Measurements from ENCODE around the gene DENND1A.
"Not testable (repeated sequence)": the region's sequence is repeated elsewhere in the genome, so short reads cannot be mapped to it uniquely, and the experiment has no call there.

The DENND1A gene

DNA sequence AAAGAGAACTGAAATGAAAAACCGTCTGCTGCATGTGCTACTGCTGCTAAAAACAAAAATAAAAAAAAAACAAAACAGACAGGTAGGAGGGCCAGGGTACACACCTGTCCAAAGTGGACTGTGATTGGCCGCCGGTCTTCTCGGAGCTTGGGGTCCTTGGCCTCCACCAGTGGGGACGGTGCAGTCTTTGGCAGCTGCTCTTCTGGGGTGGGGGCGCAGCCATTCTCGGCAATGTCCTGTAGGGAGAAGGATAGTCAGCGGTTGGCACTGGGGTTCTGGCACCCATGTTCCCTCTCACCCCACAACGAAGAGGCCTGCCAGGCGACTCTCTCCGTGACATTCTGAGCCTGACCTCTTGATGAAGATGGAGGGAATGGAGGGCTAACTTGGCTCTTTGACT, 489.7 kb downstream of the DENND1A start:
- Histone ChIP-seq H3K27me3 (no peaks in the 10 kb centered on the region), H3K4me3 (no peak overlapping the region), H4K20me1 (peaks cover 0 to 15% (median 0%) of the 10 kb centered on the region in 11 experiments; a peak in 4 of 22 replicates), H3K27ac (no peak overlapping the region), H3K4me2 (no peak overlapping the region), H3K9ac (no peak overlapping the region), H3K9me3 (replicated peaks in 1 of 11) (no peaks in the 10 kb centered on the region), H3K36me3 (peaks cover 37 to 100% (median 71%) of the 10 kb centered on the region in 11 experiments), H3K4me1 (peaks cover 0 to 3% (median 0%) of the 10 kb centered on the region in 10 experiments; a peak in 1 of 20 replicates)
- TF ChIP-seq Cebpa-rat (IDR thresholded peaks at IDR 0.05) = no peak

GRCh38 chr9:123438821-123439220, 491.1 kb downstream of the DENND1A start:
- peaks cover 0 to 3% (median 0%) of the 10 kb centered on the region in 10 experiments; a peak in 1 of 20 replicates for H3K4me1 ChIP-seq
- H3K4me3 ChIP-seq = no peak overlapping the region
- no peak for TF ChIP-seq Cebpa-rat (IDR thresholded peaks at IDR 0.05)
- H4K20me1 ChIP-seq = peaks cover 0 to 24% (median 0%) of the 10 kb centered on the region in 11 experiments; a peak in 5 of 22 replicates
- no peak overlapping the region for H3K9ac ChIP-seq
- no peak overlapping the region for H3K4me2 ChIP-seq
- H3K36me3 ChIP-seq = peaks cover 36 to 100% (median 79%) of the 10 kb centered on the region in 11 experiments
- H3K27me3 ChIP-seq = no peaks in the 10 kb centered on the region
- no peaks in the 10 kb centered on the region for H3K9me3 ChIP-seq (replicated peaks in 1 of 11)
- H3K27ac ChIP-seq = no peak overlapping the region

DNA sequence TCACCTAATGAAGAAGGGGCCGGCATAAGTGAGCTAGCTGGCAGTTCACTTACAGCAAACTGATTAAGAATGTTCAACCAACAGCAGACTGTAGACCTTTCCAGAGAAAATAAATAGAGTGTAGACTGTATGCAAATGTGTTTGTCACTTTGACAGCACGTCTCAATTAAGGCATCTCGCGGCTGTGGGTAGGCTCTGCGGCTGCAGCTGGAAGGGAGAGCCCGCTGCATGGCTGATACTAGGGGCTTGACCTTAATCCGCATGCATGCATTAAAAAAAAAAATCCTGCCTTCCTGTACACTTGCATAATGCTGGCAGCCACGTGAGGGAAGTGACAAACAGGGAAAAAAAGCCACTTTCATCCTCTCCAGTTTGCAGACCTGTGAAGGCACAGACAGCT, 491.6 kb downstream of the DENND1A start:
- Histone ChIP-seq H3K27me3 (no peaks in the 10 kb centered on the region), H3K4me2 (no peak overlapping the region), H3K36me3 (peaks cover 36 to 100% (median 77%) of the 10 kb centered on the region in 11 experiments), H3K9ac (no peak overlapping the region), H3K9me3 (replicated peaks in 1 of 11) (no peaks in the 10 kb centered on the region), H3K27ac (no peak overlapping the region), H3K4me3 (no peak overlapping the region), H4K20me1 (peaks cover 0 to 24% (median 0%) of the 10 kb centered on the region in 11 experiments; a peak in 5 of 22 replicates), H3K4me1 (peaks cover 0 to 3% (median 0%) of the 10 kb centered on the region in 10 experiments; a peak in 1 of 20 replicates)
- no peak for TF ChIP-seq Cebpa-rat (IDR thresholded peaks at IDR 0.05)

DNA sequence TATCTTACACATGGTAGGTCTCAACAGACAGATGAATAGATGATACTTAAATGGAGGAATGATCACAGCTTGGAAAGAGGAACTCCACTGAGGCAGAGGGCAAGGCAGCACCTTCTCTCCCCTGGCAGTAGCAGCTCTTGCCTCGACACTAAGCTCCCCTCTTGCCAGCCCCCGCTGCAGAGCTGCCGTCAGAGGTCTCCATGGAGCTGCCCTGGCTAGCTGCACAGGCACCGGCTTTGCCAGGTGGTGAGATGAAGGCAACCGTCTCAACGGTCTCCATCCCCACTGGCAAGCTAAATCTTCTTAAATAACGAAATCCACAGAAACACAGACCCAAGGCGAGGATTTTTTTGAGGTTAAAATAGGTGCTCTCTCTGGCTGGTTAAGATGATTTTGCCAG, 492.7 kb downstream of the DENND1A start:
- no peak overlapping the region for H3K4me3 ChIP-seq
- H4K20me1 ChIP-seq = peaks cover 0 to 31% (median 0%) of the 10 kb centered on the region in 11 experiments; a peak in 6 of 22 replicates
- no peak overlapping the region for H3K4me2 ChIP-seq
- H3K27me3 ChIP-seq = no peaks in the 10 kb centered on the region
- 0 out of 22 replicates have a peak, but pooled peaks cover 0 to 6% (median 0%) of the 10 kb centered on the region in 11 experiments for H3K9me3 ChIP-seq (replicated peaks in 1 of 11)
- H3K36me3 ChIP-seq = peaks cover 39 to 100% (median 81%) of the 10 kb centered on the region in 11 experiments
- H3K4me1 ChIP-seq = peaks cover 0 to 3% (median 0%) of the 10 kb centered on the region in 10 experiments; a peak in 1 of 20 replicates
- TF ChIP-seq Cebpa-rat (IDR thresholded peaks at IDR 0.05) = no peak
- no peak overlapping the region for H3K27ac ChIP-seq
- no peak overlapping the region for H3K9ac ChIP-seq

- peaks cover under 1 to 22% (median 5%) of the 10 kb centered on the region in 11 experiments; a peak in 20 of 22 replicates for H3K9me3 ChIP-seq (replicated peaks in 1 of 11)
- H3K4me3 ChIP-seq = no peak overlapping the region
- no peak for TF ChIP-seq Cebpa-rat (IDR thresholded peaks at IDR 0.05)
- H3K27ac ChIP-seq = no peak overlapping the region
- H3K4me2 ChIP-seq = no peak overlapping the region
- H3K36me3 ChIP-seq = peaks cover 54 to 100% (median 93%) of the 10 kb centered on the region in 11 experiments
- H3K4me1 ChIP-seq = peaks cover 0 to 3% (median 0%) of the 10 kb centered on the region in 10 experiments; a peak in 1 of 20 replicates
- no peak overlapping the region for H3K9ac ChIP-seq
- H3K27me3 ChIP-seq = no peaks in the 10 kb centered on the region
- peaks cover 0 to 36% (median 0%) of the 10 kb centered on the region in 11 experiments; a peak in 7 of 22 replicates for H4K20me1 ChIP-seq
Observed at GRCh38 chr9:123435471-123435870, 494.5 kb downstream of the DENND1A start.

DNA sequence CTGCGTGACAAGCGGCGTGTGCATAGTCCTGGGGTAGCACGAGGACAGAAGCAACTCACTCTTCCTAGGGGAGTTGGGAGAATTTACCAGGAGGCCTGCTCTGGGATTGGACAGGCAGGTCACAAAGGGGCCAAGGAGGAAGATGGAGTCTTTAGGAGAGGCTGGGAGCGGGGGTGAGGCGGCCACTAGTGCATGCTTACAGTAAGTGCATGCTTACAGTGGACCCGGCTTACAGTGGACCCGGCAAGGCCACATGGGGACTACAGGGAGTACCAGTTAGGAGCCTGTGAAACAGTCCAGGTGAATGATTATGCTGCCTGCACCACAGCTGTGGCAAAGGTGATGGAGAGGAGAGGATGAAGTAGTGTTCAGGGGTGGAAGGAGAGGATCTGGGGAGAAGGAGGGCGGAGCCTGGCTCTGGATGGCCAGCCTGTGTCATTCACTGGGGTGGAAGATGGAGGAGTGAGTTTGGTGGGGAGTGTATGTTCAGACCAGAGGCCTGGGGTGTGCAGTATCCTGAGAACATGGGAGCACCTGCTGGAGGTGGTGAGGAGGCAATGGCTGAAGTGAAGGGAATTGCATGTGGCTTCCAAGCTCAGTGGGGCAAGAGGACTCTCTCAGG, 495.2 kb downstream of the DENND1A start:
- no peak overlapping the region for H3K4me3 ChIP-seq
- no peak for TF ChIP-seq Cebpa-rat (IDR thresholded peaks at IDR 0.05)
- H3K27me3 ChIP-seq = no peaks in the 10 kb centered on the region
- no peak overlapping the region for H3K27ac ChIP-seq
- H3K4me1 ChIP-seq = peaks cover 0 to 3% (median 0%) of the 10 kb centered on the region in 10 experiments; a peak in 1 of 20 replicates
- H3K9ac ChIP-seq = no peak overlapping the region
- peaks cover 8 to 29% (median 12%) of the 10 kb centered on the region in 11 experiments; a peak in 21 of 22 replicates for H3K9me3 ChIP-seq (replicated peaks in 1 of 11)
- peaks cover 54 to 100% (median 93%) of the 10 kb centered on the region in 11 experiments for H3K36me3 ChIP-seq
- no peak overlapping the region for H3K4me2 ChIP-seq
- H4K20me1 ChIP-seq = peaks cover 0 to 31% (median 0%) of the 10 kb centered on the region in 11 experiments; a peak in 7 of 22 replicates

- H3K36me3 ChIP-seq = peaks cover 47 to 100% (median 89%) of the 10 kb centered on the region in 11 experiments
- H3K4me3 ChIP-seq = no peak overlapping the region
- H3K9me3 ChIP-seq (replicated peaks in 1 of 11) = peaks cover 17 to 38% (median 22%) of the 10 kb centered on the region in 11 experiments
- peaks cover 0 to 38% (median 0%) of the 10 kb centered on the region in 11 experiments; a peak in 9 of 22 replicates for H4K20me1 ChIP-seq
- no peak overlapping the region for H3K4me2 ChIP-seq
- no peak overlapping the region for H3K9ac ChIP-seq
- H3K4me1 ChIP-seq = peaks cover 0 to 8% (median 3%) of the 10 kb centered on the region in 10 experiments; a peak in 6 of 20 replicates
- H3K27me3 ChIP-seq = no peaks in the 10 kb centered on the region
- no peak overlapping the region for H3K27ac ChIP-seq
- no peak for TF ChIP-seq Cebpa-rat (IDR thresholded peaks at IDR 0.05)
Observed at GRCh38 chr9:123432331-123433236, 497.3 kb downstream of the DENND1A start.

- peaks cover 17 to 38% (median 22%) of the 10 kb centered on the region in 11 experiments for H3K9me3 ChIP-seq (replicated peaks in 1 of 11)
- H3K9ac ChIP-seq = no peak overlapping the region
- H3K27me3 ChIP-seq = no peaks in the 10 kb centered on the region
- H4K20me1 ChIP-seq = peaks cover 0 to 48% (median 4%) of the 10 kb centered on the region in 11 experiments; a peak in 9 of 22 replicates
- H3K36me3 ChIP-seq = peaks cover 37 to 97% (median 89%) of the 10 kb centered on the region in 11 experiments
- TF ChIP-seq Cebpa-rat (IDR thresholded peaks at IDR 0.05) = no peak
- H3K4me2 ChIP-seq = no peak overlapping the region
- no peak overlapping the region for H3K4me3 ChIP-seq
- peaks cover 4 to 13% (median 7%) of the 10 kb centered on the region in 10 experiments; a peak in 10 of 20 replicates for H3K4me1 ChIP-seq
- H3K27ac ChIP-seq = no peak overlapping the region
Observed at GRCh38 chr9:123431581-123431980, 498.3 kb downstream of the DENND1A start.

DNA sequence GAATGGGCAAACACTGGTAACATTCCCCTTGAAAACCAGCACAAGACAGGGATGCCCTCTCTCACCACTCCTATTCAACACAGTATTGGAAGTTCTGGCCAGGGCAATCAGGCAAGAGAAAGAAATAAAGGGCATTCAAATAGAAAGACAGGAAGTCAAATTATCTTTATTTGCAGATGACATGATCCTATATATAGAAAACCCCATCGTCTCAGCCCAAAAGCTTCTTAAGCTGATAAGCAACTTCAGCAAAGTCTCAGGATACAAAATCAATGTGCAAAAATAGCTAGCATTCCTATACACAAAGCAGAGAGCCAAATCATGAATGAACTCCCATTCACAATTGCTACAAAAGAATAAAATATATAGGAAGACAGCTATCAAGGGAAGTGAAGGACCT, 501.5 kb downstream of the DENND1A start:
- H3K27ac ChIP-seq, H3K4me3 ChIP-seq, H3K27me3 ChIP-seq, H3K9ac ChIP-seq: not testable (repeated sequence)
- Histone ChIP-seq H3K4me1 (peaks cover 4 to 19% (median 8%) of the 10 kb centered on the region in 10 experiments; a peak in 10 of 20 replicates), H3K4me2 (peak overlapping the region in 4 of 11 experiments; percentile 11 to 40 (median 32); a peak in 5 of 22 replicates), H3K36me3 (peaks cover 24 to 96% (median 91%) of the 10 kb centered on the region in 11 experiments), H3K9me3 (replicated peaks in 1 of 11) (peaks cover 17 to 38% (median 22%) of the 10 kb centered on the region in 11 experiments), H4K20me1 (peaks cover 0 to 75% (median 9%) of the 10 kb centered on the region in 11 experiments; a peak in 10 of 22 replicates)
